Myocyte (in vitro differentiated cells): Measurements from ENCODE around the gene SHROOM1. TPM values are rescaled to one million over a fixed set of nuclear protein-coding genes. Genes with fewer than 3 reads are reported as not detected.

ENCODE experiments used
- DNase-seq: peaks from one replicate; pipeline ENCODE4 v3.0.0-alpha.2; 2012; ENCODE audit warnings: low read depth
- total RNA-seq: library from RNA; depleted of rRNA; stranded (reverse); fragments of >200 nt; gene quantifications from 2 replicates; pipeline ENCODE4 v1.2.3, GENCODE V29; 2014

The SHROOM1 gene
- total RNA-seq, 1 donor from 2014 or later: 7.7 TPM

DNA sequence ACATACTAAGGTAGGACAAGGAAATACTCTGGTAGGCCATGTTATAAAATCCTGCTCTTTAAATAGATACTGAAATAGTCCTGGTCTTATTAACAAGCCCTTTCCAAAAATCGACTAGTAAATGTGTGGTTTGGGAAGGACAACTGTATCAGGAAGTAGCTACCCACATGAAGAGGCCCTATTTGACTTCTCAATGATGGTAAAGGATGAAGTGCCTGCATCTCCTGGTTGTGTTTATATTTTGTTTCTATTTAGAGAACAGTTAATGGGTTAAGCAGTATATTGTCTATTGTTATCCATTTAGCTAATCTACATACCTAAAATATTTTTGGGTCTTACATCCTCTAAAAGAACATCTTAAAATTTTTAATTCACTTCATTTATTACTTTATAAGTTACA lies 23.3 kb upstream of the SHROOM1 start:
- no peak for DNase-seq

DNA sequence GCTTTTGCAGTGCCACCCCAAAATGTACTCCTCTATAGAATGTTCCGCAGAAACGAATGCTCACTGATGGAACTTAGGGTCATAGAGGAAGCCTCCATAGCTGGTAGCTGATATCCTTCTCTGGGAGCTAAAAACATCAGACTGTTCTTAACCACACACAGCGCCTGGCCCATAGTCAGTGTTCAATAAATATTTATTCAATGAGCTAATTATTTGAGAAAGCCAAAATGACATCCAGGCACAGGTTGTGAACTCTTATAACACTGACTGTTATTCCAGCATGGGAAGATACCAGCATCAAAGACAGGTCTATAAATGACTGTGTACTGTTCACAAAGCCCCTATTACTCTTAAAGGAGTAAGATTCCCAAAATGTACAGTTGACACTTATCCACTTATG lies 22.9 kb upstream of the SHROOM1 start:
- no peak for DNase-seq

GRCh38 chr5:132850066-132850465 lies 19.6 kb upstream of the SHROOM1 start:
- peak; percentile 56 for DNase-seq

DNA sequence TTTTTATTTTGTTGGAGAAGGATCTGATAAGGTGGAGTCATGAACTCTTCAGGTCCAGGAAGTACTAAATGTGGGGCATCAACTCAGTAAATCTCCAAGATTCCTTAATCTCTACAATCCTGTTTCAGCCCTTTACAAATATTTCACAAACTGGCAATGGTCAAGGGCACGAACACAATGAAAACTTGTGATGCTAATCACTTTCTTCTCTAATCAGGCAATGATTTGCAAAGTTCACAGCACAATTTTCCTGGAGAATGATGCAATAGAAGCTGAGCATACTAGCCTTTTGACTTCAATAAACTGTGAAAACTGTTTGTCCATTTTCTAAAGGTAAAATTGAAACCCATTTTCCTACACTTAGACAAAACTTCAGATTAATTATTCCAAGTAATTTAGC lies 18.9 kb upstream of the SHROOM1 start:
- DNase-seq: no peak

GRCh38 chr5:132848270-132848669 lies 17.8 kb upstream of the SHROOM1 start:
- DNase-seq: no peak

- peak; percentile 26 for DNase-seq
These were observed 10.9 kb upstream of the SHROOM1 start for GRCh38 chr5:132841305-132841704.

DNA sequence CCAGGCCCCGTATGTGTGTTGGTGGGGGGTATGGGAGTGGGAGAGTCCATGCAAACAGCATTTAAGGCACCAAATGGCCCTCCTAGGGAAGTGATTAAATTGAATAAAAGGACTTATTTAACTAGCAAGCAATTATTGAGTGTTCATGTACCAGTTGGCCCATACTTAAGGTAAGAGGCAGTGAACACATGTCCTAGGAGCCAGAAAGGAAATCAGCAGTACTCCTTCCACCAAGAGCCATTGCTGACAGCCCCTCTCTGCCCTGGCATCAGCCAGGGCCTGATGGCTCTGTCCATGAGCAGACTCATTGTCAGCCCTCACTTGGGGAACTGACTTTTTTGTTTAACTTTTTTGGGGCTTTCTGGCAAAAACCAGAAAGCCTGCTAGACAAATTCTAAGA lies 10.4 kb upstream of the SHROOM1 start:
- DNase-seq: no peak

DNA sequence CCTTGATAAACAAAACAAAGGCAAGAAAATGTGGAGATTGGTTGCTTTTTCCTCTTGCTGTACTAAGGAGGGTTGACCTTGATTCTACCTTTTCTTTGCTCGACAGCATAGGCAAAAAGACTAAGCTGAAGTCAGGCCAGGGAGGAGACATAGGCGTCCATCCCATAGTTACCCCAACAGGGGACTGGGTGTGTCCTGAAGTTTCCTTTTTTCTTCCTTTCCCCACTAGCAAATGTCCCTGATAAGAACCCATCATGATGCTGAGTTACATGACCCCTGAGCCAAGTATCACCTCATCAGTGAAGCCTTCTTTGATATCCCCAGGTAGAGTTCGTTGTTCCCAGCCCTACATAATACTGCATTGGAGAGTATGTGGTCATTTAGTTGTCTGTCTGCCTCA lies 9.9 kb upstream of the SHROOM1 start:
- no peak for DNase-seq

DNA sequence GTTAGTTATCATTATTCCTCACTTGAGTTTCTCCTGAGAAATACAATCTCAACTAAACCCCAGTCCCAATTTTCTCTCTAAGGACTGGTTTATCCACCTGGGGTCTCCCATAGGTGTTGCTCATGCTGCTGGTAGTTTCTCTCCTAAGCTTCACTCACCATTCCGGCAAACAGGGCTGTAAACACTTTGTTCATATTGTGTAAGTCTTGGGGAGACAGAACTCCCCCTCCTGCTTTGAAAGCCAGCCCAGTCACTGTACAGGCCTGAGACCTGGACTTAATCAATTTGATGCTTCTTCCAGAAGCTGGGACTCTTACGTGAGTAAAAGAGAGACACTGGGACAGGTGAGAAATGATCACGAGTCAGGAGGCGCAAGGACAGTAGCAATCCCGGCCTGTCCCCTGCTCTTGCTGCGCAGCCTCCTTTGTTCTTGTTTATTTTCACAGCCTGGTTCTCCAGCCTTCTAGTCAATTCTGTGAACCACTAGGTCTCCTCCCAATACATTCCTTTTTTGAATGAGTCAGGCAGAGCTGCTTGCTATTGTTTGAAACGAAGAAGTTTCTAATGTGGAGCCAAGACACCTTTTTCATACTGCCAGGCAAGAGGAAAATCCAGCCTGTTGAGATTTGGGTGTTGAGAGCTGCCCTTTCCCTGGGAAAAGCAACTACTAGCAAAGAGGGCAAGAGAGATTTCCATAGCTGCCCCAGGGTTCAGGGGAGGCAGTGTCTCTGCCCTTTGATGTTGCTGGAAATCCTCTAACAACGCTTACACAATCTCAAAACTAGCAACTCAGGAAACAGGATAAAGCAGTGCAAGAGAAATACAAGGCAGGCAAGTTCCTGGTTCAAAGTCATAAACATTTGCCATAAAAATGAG lies 9.2 kb upstream of the SHROOM1 start:
- no peak for DNase-seq

DNA sequence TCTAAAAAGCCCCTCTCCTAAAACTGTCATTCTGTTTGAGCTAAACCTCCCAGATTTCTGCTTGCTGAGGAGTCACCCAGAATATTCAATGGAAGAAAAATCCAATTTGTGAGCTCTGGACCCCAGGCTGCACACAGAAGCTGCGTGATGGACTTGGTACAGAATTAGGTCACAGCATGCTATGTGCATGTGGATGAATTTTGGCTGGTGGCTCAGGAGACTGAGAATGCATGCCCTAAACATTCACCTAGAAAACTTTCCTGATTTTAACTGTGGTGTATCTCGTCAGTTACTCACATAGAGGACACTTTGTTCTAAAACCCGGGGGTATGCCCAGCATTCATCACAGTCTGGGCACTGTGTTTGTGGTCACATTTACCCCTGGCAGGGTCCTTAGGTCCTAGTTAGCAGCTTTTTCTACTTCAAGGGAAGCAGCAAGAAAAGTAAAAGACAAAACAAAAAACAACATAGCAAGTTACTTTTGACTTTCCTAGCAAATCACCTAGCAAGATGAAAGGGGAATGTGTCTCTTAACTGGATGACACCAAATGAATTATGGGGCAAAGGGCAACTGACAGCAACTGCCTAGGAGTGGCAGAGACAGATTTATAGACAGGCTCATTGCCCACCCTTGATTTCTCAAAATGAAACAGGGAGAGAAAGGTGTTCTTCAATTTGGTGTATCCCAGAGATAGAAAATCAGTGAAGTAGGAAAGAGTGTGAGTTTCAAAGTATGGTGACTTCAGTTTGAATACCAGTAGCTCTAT lies 8.3 kb upstream of the SHROOM1 start:
- no peak for DNase-seq

DNA sequence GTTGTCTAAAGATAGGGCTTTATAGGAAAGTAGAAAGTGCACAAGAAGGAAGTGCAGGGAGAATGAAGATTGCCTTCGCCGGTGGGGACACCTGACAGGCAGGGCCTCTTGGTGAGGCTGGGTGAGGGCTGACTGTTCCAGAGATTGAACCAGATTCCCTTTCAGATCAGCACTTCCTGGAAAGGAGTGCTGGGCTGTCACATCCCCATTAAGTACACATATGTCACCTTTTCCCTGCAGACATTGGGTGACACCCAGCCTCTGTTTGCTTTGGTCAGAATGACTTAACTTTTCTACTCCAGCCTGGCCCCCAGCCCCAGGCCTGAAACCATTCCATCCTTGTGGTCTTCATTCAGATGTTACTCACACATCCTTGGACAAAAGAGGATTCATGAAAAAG lies 7.4 kb upstream of the SHROOM1 start:
- DNase-seq: no peak

DNA sequence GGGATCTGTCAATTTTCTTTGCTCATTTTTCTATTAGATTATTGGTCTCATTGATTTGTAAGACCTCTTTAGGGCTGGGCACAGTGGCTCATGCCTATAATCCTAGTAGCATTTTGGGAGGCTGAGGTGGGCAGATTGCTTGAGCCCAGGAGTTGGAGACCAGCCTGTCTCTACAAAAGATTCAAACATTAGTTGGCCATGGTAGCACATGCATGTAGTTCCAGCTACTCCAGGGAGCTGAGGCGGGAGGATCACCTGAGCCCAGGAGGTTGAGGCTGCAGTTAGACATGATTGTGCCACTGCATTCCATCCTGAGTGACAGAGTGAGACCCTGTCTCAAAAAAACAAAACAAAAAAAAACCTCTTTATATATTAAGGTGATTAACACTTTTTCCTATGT lies 6.4 kb upstream of the SHROOM1 start:
- DNase-seq: no peak

DNA sequence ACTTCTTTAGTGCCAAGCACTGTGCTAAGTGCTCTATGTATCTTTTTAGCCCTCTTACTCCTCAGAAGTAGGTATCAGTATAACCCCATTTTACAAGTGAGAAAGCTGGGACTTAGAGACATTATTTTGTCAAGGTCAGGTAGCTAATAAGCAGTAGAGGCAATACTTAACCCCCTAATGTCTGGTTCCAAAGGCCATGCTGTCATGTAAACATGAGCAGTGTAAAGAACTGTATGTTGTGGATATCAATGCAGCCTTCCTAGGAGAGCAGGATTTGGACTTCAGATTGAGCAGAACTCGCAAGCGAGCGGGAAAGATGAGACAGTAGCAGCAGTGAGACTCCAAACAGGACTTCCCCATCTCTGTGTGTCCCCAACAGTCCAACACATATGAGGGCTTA lies 3.6 kb upstream of the SHROOM1 start:
- DNase-seq: no peak

DNA sequence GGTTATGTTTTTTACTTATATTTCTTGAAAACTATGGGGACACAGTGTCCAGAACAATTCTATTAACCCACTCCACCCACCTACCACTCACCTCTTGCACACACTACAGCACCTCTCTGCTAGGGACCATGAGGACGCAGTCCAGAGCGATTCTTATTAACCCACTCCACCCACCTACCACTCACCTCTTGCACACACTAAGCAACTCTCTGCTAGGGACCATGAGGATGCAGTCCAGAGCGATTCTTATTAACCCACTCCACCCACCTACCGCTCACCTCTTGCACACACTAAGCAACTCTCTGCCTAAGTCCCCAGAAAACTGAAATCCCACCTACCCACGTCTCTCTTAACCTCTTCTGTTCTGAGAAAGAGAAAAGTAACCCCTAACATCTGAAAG lies 2.2 kb upstream of the SHROOM1 start:
- DNase-seq: no peak

GRCh38 chr5:132831095-132831860 lies 831 bp upstream of the SHROOM1 start:
- no peak for DNase-seq

- DNase-seq: peak; percentile 69
These were observed 558 bp downstream of the SHROOM1 start for GRCh38 chr5:132829742-132830435.

GRCh38 chr5:132828846-132829494 lies 1.5 kb downstream of the SHROOM1 start:
- DNase-seq: no peak

GRCh38 chr5:132827943-132828673 lies 2.3 kb downstream of the SHROOM1 start:
- no peak for DNase-seq

DNA sequence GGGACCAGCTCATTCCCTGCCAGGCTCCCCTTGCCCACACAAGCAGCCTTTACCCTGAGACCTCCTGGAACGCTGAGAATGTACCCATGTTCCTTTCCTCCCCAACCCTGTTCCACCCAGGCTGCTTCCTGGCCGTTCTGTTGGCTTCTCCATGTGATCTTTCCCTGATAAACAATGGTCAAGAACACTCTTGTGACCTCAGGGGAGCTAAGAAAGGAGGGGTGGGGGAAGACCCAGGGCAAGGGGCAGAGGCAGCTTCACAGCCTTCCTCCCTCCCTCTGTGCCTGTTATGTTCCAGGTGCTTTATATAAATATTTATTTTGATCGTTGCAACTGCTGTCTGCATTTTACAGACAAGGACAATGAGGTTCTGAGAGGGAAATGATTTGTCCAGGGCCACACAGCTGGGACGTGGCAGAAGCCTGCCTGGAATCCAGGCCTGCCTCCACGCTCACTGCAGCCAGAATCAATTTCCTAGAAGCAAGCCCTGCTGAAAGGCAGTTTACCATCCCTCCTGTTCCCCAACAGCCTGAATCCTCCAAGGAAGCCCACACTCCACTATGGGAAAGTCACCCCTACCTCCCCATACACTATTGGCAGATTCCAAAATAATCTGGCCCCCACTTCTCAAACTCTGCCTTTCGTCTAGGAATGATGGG lies 3.9 kb downstream of the SHROOM1 start:
- DNase-seq: no peak
